Measurements from ENCODE around the gene COMMD1.

DNA sequence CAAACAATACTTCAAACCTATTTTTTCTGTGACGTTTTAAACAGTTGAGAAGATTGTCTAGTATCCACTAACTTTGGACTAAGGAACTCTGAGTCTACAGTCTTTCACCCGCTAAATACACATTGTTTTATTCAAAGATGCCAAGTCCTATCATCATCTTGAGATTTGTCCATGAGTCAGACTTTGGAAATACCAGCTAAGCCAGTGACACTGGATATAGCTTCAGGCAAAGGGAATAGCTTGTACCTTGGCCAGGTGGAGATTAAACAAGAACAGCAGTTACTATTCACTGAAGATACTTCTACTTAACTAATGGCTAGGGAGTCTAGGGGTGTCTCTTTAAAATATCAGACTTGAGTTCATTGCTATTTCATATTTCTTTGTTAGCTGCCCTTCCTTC, 137.5 kb downstream of the COMMD1 start:
- TF ChIP-seq POLR2A (IDR thresholded peaks at IDR 0.05), result no peak
- TF ChIP-seq CTCF (IDR thresholded peaks at IDR 0.05), result no peak

Measured in thyroid gland (tissue), 4 donors.